ENCODE results near the gene DLGAP1. TPM values are rescaled to one million over a fixed set of nuclear protein-coding genes. Genes with fewer than 3 reads are reported as not detected.

DLGAP1 gene
- total and polyA plus RNA-seq, 2 of the 13 experiments (the other 11 are each of a cell fraction or from before 2014, with no cell fraction given): 0.01 TPM; not detected in 1

DNA sequence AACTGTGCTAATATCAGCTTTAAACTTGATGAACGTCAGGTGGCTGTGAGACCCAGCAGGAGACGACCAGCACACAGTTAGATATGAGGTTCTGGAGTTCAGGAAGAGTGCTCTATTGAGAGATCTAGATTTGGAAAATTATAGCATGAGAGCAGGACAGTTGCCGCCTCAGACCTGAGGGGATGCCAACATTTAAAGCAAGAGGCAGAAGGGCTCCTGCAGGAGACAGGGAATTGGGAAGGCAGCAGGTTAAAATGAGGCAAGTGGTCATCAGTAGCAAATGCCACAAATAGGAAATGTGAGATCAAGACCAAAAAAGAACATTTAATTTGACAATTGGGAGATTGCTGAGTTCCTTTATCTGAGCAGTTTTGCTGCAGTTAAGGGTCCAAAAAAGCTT lies 533.3 kb downstream of the DLGAP1 start:
- CTCF ChIA-PET (ENCODE audit: low intra/inter-chr PET ratio, low total read pairs): no interaction called here
- H3K9me3 ChIP-seq (ENCODE audit: low read length): no peaks in the 10 kb centered on the region
- no peaks in the 10 kb centered on the region for H3K79me2 ChIP-seq (ENCODE audit: insufficient read depth, low read length)
- FAIRE-seq (no peak), DNase-seq (ENCODE audit: low spot score) (no peak), ATAC-seq (no peak)
- in situ Hi-C loops (cut with HindIII; ENCODE audit: extremely low pct_ligation_motif_present, low pct_unique_long_range_greater_than_20kb) (no loop called here), intact Hi-C loops (cut with micrococcal nuclease; ENCODE audit: unreplicated experiment) (no loop called here)
- H2AFZ ChIP-seq (ENCODE audit: low read length): no peak overlapping the region
- H3K4me2 ChIP-seq (ENCODE audit: low read depth, low read length): no peak overlapping the region
- 3% methylated on average over 3 of the region's 3 CpGs for WGBS (ENCODE audit: low lambda C conversion rate)
- H3K4me1 ChIP-seq (ENCODE audit: insufficient read depth, low read length): no peaks in the 10 kb centered on the region
- H3K4me3 ChIP-seq (replicated peaks in 1 of 3; ENCODE audit: insufficient read depth in 1 of 3, low read depth in 2 of 3, low read length in 3 of 3): no peak overlapping the region
- POLR2A ChIA-PET: no interaction called here
- no peaks in the 10 kb centered on the region for H3K36me3 ChIP-seq (replicated peaks in 1 of 2; ENCODE audit: control insufficient read depth in 1 of 2, insufficient read depth in 2 of 2, low read length in 2 of 2)
- H3K9ac ChIP-seq (ENCODE audit: insufficient read depth, low read depth, low read length): no peak overlapping the region
- no peak overlapping the region for H3K27ac ChIP-seq (ENCODE audit: extremely low read length, insufficient read depth, low read length)
- TF ChIP-seq ZNF619 (CRISPR knock-in tag; IDR thresholded peaks at IDR 0.05) (no peak), KMT2A (CRISPR knock-in tag; IDR thresholded peaks at IDR 0.05) (no peak), ZNF556 (CRISPR knock-in tag; IDR thresholded peaks at IDR 0.05; ENCODE audit: borderline replicate concordance) (no peak), SRY (CRISPR knock-in tag; IDR thresholded peaks at IDR 0.05) (no peak), THYN1 (CRISPR knock-in tag; IDR thresholded peaks at IDR 0.05; ENCODE audit: borderline replicate concordance, low read depth) (no peak), ZMYM3 (CRISPR knock-in tag; IDR thresholded peaks at IDR 0.05) (no peak), NONO (IDR thresholded peaks at IDR 0.05) (no peak), NONO (CRISPR knock-in tag; conservative IDR thresholded peaks at IDR 0.05) (no peak), ZKSCAN1 (IDR thresholded peaks at IDR 0.05; ENCODE audit: low read length) (no peak), EED (CRISPR knock-in tag; IDR thresholded peaks at IDR 0.05) (no peak), KLF6 (CRISPR knock-in tag; IDR thresholded peaks at IDR 0.05) (no peak)
- TF ChIP-seq, protein P1, sequence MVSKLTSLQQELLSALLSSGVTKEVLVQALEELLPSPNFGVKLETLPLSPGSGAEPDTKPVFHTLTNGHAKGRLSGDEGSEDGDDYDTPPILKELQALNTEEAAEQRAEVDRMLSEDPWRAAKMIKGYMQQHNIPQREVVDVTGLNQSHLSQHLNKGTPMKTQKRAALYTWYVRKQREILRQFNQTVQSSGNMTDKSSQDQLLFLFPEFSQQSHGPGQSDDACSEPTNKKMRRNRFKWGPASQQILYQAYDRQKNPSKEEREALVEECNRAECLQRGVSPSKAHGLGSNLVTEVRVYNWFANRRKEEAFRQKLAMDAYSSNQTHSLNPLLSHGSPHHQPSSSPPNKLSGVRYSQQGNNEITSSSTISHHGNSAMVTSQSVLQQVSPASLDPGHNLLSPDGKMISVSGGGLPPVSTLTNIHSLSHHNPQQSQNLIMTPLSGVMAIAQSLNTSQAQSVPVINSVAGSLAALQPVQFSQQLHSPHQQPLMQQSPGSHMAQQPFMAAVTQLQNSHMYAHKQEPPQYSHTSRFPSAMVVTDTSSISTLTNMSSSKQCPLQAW (CRISPR knock-in tag; IDR thresholded peaks at IDR 0.05): no peak
- TF ChIP-seq, protein P2, sequence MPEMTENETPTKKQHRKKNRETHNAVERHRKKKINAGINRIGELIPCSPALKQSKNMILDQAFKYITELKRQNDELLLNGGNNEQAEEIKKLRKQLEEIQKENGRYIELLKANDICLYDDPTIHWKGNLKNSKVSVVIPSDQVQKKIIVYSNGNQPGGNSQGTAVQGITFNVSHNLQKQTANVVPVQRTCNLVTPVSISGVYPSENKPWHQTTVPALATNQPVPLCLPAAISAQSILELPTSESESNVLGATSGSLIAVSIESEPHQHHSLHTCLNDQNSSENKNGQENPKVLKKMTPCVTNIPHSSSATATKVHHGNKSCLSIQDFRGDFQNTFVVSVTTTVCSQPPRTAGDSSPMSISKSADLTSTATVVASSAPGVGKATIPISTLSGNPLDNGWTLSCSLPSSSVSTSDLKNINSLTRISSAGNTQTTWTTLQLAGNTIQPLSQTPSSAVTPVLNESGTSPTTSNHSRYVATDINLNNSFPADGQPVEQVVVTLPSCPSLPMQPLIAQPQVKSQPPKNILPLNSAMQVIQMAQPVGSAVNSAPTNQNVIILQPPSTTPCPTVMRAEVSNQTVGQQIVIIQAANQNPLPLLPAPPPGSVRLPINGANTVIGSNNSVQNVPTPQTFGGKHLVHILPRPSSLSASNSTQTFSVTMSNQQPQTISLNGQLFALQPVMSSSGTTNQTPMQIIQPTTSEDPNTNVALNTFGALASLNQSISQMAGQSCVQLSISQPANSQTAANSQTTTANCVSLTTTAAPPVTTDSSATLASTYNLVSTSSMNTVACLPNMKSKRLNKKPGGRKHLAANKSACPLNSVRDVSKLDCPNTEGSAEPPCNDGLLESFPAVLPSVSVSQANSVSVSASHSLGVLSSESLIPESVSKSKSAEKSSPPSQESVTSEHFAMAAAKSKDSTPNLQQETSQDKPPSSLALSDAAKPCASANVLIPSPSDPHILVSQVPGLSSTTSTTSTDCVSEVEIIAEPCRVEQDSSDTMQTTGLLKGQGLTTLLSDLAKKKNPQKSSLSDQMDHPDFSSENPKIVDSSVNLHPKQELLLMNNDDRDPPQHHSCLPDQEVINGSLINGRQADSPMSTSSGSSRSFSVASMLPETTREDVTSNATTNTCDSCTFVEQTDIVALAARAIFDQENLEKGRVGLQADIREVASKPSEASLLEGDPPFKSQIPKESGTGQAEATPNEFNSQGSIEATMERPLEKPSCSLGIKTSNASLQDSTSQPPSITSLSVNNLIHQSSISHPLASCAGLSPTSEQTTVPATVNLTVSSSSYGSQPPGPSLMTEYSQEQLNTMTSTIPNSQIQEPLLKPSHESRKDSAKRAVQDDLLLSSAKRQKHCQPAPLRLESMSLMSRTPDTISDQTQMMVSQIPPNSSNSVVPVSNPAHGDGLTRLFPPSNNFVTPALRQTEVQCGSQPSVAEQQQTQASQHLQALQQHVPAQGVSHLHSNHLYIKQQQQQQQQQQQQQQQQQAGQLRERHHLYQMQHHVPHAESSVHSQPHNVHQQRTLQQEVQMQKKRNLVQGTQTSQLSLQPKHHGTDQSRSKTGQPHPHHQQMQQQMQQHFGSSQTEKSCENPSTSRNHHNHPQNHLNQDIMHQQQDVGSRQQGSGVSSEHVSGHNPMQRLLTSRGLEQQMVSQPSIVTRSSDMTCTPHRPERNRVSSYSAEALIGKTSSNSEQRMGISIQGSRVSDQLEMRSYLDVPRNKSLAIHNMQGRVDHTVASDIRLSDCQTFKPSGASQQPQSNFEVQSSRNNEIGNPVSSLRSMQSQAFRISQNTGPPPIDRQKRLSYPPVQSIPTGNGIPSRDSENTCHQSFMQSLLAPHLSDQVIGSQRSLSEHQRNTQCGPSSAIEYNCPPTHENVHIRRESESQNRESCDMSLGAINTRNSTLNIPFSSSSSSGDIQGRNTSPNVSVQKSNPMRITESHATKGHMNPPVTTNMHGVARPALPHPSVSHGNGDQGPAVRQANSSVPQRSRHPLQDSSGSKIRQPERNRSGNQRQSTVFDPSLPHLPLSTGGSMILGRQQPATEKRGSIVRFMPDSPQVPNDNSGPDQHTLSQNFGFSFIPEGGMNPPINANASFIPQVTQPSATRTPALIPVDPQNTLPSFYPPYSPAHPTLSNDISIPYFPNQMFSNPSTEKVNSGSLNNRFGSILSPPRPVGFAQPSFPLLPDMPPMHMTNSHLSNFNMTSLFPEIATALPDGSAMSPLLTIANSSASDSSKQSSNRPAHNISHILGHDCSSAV (CRISPR knock-in tag; IDR thresholded peaks at IDR 0.05; ENCODE audit: borderline replicate concordance): no peak
- peaks cover 0 to 14% of the 10 kb centered on the region in 2 experiments; a peak in 2 of 5 replicates for H3K27me3 ChIP-seq (ENCODE audit: control insufficient read depth in 1 of 2, insufficient read depth in 2 of 2, low read length in 2 of 2)
- no peaks in the 10 kb centered on the region for H4K20me1 ChIP-seq (ENCODE audit: insufficient read depth, low read length)
- no TSS peak for BruUV-seq (replicated peaks)

Measured in HepG2 (cell line).